Neural cell (in vitro differentiated cells): ENCODE measurements around the gene INTS7.

Source experiments
- CTCF ChIP-seq: fragments of 450-650 bp; IDR thresholded peaks from 2 replicates; pipeline ENCODE4 v1.5.1; 2014; ENCODE audit warnings: antibody characterized with exemption, mild to moderate bottlenecking, moderate library complexity; ENCODE audit not compliant: poor library complexity, severe bottlenecking
- SMC3 ChIP-seq: fragments of 450-650 bp; conservative IDR thresholded peaks from 2 replicates; pipeline ENCODE4 v1.6.1; 2014; ENCODE audit warnings: antibody characterized with exemption, mild to moderate bottlenecking, moderate library complexity; ENCODE audit not compliant: poor library complexity

DNA sequence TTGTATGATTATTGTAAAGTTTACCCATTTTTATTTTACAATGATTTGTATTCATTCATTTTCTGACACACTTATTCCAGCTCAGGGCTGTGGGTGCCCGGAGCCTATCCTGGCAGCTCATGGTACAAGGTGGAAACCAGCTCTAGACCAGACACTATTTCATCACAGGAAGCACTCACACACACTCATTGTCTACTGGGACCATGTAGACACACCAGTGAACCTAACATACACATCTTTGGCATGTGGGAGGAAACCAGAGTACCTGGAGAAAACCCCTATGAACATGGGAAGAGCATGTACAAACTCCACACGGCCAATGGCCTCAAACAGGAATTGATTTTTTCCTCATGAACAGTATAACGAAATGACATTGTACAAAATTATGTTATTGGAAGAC is 2.5 kb upstream of the INTS7 start:
- TF ChIP-seq CTCF, result no peak
- TF ChIP-seq SMC3, result no peak
